ENCODE measurements around the gene PPP2R5A. TPM values are rescaled to one million over a fixed set of nuclear protein-coding genes. Genes with fewer than 3 reads are reported as not detected.

The PPP2R5A gene
- 11.9 and 13.0 TPM in 2 replicates for total RNA-seq
- long read RNA-seq: 0 reads

DNA sequence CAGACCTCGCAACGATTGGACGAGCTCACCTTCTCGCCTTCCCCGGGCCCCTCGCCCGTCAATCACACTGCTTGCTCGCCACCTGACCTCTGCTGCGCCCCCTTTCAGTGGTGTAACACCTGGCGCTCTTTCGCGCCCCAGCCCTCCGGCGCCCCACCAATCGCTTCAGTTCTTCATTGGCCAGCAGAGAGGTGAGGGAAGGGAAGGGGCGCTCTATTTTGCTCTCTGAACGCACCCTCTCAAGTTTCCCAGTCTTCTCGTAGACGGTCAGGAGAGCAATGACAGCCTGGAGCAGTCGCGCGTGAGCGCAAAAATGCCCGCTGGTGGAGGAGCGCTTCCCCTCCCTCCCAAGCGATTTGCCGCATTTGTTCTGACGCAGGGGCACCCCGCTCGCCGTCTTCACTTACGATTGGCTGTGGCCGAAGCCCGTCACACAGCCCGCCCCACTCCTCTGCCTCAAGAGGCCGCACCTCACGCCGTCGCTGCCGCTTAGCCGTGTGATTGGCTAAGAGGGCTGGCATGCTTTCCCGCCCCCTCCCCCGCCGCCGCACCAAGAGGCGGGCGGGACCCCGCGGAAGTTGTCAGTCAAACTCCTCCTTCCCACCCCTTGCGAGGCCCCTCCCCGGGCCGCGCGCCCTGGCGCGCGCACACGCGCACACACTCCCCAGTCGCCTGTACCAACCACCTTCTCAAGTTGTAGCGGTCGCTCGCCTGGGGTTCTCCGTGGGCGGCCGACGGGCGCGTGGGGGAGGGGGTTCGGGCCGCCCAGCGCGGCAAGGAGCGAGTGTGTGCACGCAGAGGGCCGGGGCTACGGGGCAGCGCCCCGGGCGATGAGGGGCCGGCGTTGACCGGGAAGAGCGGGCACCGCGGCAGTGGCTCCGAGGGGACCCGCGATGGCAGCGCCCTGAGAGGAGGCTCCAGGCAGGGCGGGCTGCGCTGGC, at the start of gene PPP2R5A:
Gene PPP2R5A, plus strand, starts transcription at position 667 of the 941 bp plus-strand sequence. CDS start 701 bp downstream, outside the sequence.
- Mint-ChIP-seq H3K9me3 (no peaks in the 10 kb centered on the region), H3K27me3 (ENCODE audit: low read depth) (peaks cover 3% of the 10 kb centered on the region), H3K4me3 (peak within 1 kb of the TSS; percentile 100), H3K4me1 (peaks cover 26% of the 10 kb centered on the region), H3K36me3 (ENCODE audit: low read depth) (no peaks in the 10 kb centered on the region), H3K27ac (ENCODE audit: unreplicated experiment) (peak within 1 kb of the TSS; percentile 94)
- DNase-seq (ENCODE audit: low read depth, low spot score): peak; percentile 92
- peak; percentile 47 for TF ChIP-seq CTCF (conservative IDR thresholded peaks at IDR 0.05)

- Mint-ChIP-seq H3K9me3 (no peaks in the 10 kb centered on the region), H3K4me3 (no peak overlapping the region), H3K36me3 (ENCODE audit: low read depth) (no peaks in the 10 kb centered on the region), H3K27me3 (ENCODE audit: low read depth) (no peaks in the 10 kb centered on the region), H3K27ac (ENCODE audit: unreplicated experiment) (no peak overlapping the region), H3K4me1 (peaks cover 10% of the 10 kb centered on the region)
- no peak for TF ChIP-seq CTCF (conservative IDR thresholded peaks at IDR 0.05)
- DNase-seq (ENCODE audit: low read depth, low spot score): no peak
Measured at GRCh38 chr1:212235857-212236256, 49.4 kb upstream of the PPP2R5A start.

DNA sequence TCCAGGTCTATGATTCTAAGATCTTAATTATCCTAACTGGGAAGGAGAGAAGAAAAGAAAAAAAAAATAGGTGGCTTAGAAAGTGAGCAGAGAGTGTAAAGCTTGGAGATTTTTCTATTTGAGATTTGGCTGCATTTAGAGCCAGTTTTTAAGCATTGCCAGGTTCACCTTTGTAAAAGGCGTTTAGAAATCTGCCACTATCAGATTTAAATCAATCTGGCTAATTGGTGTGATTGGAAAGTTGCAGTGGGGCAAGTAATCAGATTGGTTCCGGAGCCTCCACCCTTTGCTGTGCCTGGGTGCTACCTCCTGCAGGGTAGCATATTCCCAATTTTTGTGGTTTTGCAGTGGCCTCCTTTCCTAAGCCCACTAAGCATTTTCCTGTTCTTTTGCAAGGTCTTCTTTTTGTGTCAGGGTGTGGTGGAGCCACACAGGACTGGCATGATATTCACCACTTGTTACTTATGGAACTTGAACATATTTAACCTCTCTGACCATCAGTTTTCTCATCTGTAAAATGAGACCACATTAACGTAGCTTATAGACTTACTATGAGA, 48.5 kb upstream of the PPP2R5A start:
- DNase-seq (ENCODE audit: low read depth, low spot score): no peak
- Mint-ChIP-seq H3K36me3 (ENCODE audit: low read depth) (no peaks in the 10 kb centered on the region), H3K9me3 (no peaks in the 10 kb centered on the region), H3K27me3 (ENCODE audit: low read depth) (no peaks in the 10 kb centered on the region), H3K27ac (ENCODE audit: unreplicated experiment) (no peak overlapping the region), H3K4me3 (no peak overlapping the region), H3K4me1 (peaks cover 10% of the 10 kb centered on the region)
- TF ChIP-seq CTCF (conservative IDR thresholded peaks at IDR 0.05): no peak

- Mint-ChIP-seq H3K9me3 (no peaks in the 10 kb centered on the region), H3K27me3 (ENCODE audit: low read depth) (no peaks in the 10 kb centered on the region), H3K4me1 (peaks cover 16% of the 10 kb centered on the region), H3K36me3 (ENCODE audit: low read depth) (no peaks in the 10 kb centered on the region), H3K4me3 (no peak overlapping the region), H3K27ac (ENCODE audit: unreplicated experiment) (no peak overlapping the region)
- no peak for DNase-seq (ENCODE audit: low read depth, low spot score)
- no peak for TF ChIP-seq CTCF (conservative IDR thresholded peaks at IDR 0.05)
Measured at GRCh38 chr1:212237651-212238050, 47.6 kb upstream of the PPP2R5A start.

DNA sequence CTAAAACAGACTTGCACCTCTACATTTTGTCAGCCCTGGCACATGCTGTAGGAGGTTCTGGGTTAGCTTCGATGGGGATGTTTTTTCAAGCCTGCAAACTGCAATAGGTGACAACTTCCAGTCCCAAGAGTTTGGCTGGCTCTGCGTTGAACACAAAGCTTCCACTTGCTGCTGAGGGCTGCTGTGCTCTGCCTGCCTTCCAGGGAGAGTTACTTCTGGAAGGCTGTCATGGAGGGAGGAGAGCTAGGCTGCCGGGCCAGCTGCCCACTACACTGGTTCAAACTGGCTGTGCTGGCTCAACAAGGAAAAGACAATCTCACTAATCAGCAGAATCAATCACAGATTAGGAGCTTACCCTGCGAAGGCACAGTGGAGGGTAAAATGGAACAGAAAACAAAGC, 46.7 kb upstream of the PPP2R5A start:
- no peaks in the 10 kb centered on the region for H3K27me3 Mint-ChIP-seq (ENCODE audit: low read depth)
- DNase-seq (ENCODE audit: low read depth, low spot score): no peak
- no peaks in the 10 kb centered on the region for H3K36me3 Mint-ChIP-seq (ENCODE audit: low read depth)
- H3K9me3 Mint-ChIP-seq: no peaks in the 10 kb centered on the region
- no peak for TF ChIP-seq CTCF (conservative IDR thresholded peaks at IDR 0.05)
- peaks cover 16% of the 10 kb centered on the region for H3K4me1 Mint-ChIP-seq
- no peak overlapping the region for H3K4me3 Mint-ChIP-seq
- no peak overlapping the region for H3K27ac Mint-ChIP-seq (ENCODE audit: unreplicated experiment)
